Pericardium fibroblast (primary cell): Measurements from ENCODE around the gene STIP1. TPM values are rescaled to one million over a fixed set of nuclear protein-coding genes. Genes with fewer than 3 reads are reported as not detected.

ENCODE experiments used
- total RNA-seq: library from RNA; depleted of rRNA; stranded (reverse); fragments of >200 nt; gene quantifications from 2 replicates; pipeline ENCODE4 v1.2.3, GENCODE V29; 2015

STIP1 gene
- total RNA-seq: 88.1 and 90.1 TPM in 2 replicates

GRCh38 chr11:64185693-64186491 is at the start of gene STIP1:
Gene STIP1, plus strand, starts transcription at chr11:64186171. Its CDS starts 91 bp downstream, at chr11:64186262.

GRCh38 chr11:64165842-64166635 is 19.9 kb upstream of the STIP1 start, which contains the start of gene MACROD1:
Gene MACROD1, minus strand, starts transcription at chr11:64166113. Its CDS starts 119 bp downstream, at chr11:64165994.

GRCh38 chr11:64206457-64207255 is 20.7 kb downstream of the STIP1 start, which contains the start of gene FERMT3:
Gene FERMT3, plus strand, starts transcription at chr11:64206721. Its CDS starts 644 bp downstream, at chr11:64207365.

GRCh38 chr11:64225608-64226506 is 39.9 kb downstream of the STIP1 start, which contains the start of the genes NUDT22 and TRPT1:
Gene NUDT22, plus strand, starts transcription at chr11:64226274. Its CDS starts 379 bp downstream, at chr11:64226653.
Gene TRPT1, minus strand, starts transcription at chr11:64226186. Its CDS starts 326 bp downstream, at chr11:64225860.

GRCh38 chr11:64230171-64230984 is 44.4 kb downstream of the STIP1 start, which contains the start of gene DNAJC4:
Gene DNAJC4, plus strand, starts transcription at chr11:64230548. Its CDS starts 307 bp downstream, at chr11:64230855.

GRCh38 chr11:64233913-64234586 is 48.1 kb downstream of the STIP1 start, which contains the start of gene VEGFB:
Gene VEGFB, plus strand, starts transcription at chr11:64234584. Its CDS starts 250 bp downstream, at chr11:64234834.

GRCh38 chr11:64240435-64241240 is 54.7 kb downstream of the STIP1 start, which contains the start of gene FKBP2:
Gene FKBP2, plus strand, starts transcription at chr11:64241095. Its CDS starts 1,293 bp downstream, at chr11:64242388.

GRCh38 chr11:64246871-64247728 is 61.1 kb downstream of the STIP1 start, which contains the start of gene PPP1R14B:
Gene PPP1R14B, minus strand, starts transcription at chr11:64246943. Its CDS starts 270 bp downstream, at chr11:64246673.

GRCh38 chr11:64251016-64251752 is 65.2 kb downstream of the STIP1 start, which contains the start of gene PLCB3:
Gene PLCB3, plus strand, starts transcription at chr11:64251530. Its CDS starts 120 bp downstream, at chr11:64251650.

Other genes with a start within 250 kb of the STIP1 start
- gene NAA40, start 247.2 kb upstream of the STIP1 start, total RNA-seq: 7.9 and 11.3 TPM in 2 replicates
- gene COX8A, start 211.6 kb upstream of the STIP1 start, total RNA-seq: 324 and 331 TPM in 2 replicates
- gene OTUB1, start 199.7 kb upstream of the STIP1 start, total RNA-seq: 83.1 and 89.2 TPM in 2 replicates
- gene FLRT1, start 150.2 kb upstream of the STIP1 start, total RNA-seq: 0.12 and 0.60 TPM in 2 replicates
- gene MACROD1, start 20.1 kb upstream of the STIP1 start, total RNA-seq: 24.4 and 39.9 TPM in 2 replicates
- 3.2 and 3.4 TPM in 2 replicates for gene FERMT3, start 20.6 kb downstream of the STIP1 start, total RNA-seq
- 53.7 and 59.2 TPM in 2 replicates for gene TRPT1, start 40.0 kb downstream of the STIP1 start, total RNA-seq
- gene NUDT22, start 40.1 kb downstream of the STIP1 start, total RNA-seq: 33.8 and 51.9 TPM in 2 replicates
- gene DNAJC4, start 44.4 kb downstream of the STIP1 start, total RNA-seq: 14.0 and 32.9 TPM in 2 replicates
- gene VEGFB, start 48.4 kb downstream of the STIP1 start, total RNA-seq: 70.5 and 97.3 TPM in 2 replicates
- gene FKBP2, start 54.9 kb downstream of the STIP1 start, total RNA-seq: 43.6 and 94.6 TPM in 2 replicates
- gene PPP1R14B, start 60.8 kb downstream of the STIP1 start, total RNA-seq: 184 and 217 TPM in 2 replicates
- gene PLCB3, start 65.4 kb downstream of the STIP1 start, total RNA-seq: 32.9 and 40.7 TPM in 2 replicates
- gene BAD, start 98.5 kb downstream of the STIP1 start, total RNA-seq: 133 and 152 TPM in 2 replicates
- 25.4 and 32.1 TPM in 2 replicates for gene GPR137, start 99.7 kb downstream of the STIP1 start, total RNA-seq
- gene KCNK4, start 105.1 kb downstream of the STIP1 start, total RNA-seq: 0.26 TPM in 1 of 2 replicates, not detected in the other
- not detected in 2 replicates for gene CATSPERZ, start 114.2 kb downstream of the STIP1 start, total RNA-seq
- gene ESRRA, start 119.4 kb downstream of the STIP1 start, total RNA-seq: 16.9 and 30.0 TPM in 2 replicates
- 200 and 206 TPM in 2 replicates for gene TRMT112, start 131.4 kb downstream of the STIP1 start, total RNA-seq
- 401 and 450 TPM in 2 replicates for gene PRDX5, start 131.9 kb downstream of the STIP1 start, total RNA-seq
- 0.34 and 2.7 TPM in 2 replicates for gene CCDC88B, start 154.0 kb downstream of the STIP1 start, total RNA-seq
- gene RPS6KA4, start 173.0 kb downstream of the STIP1 start, total RNA-seq: 34.6 and 55.2 TPM in 2 replicates